ENCODE data around the gene CERK. TPM values are rescaled to one million over a fixed set of nuclear protein-coding genes. Genes with fewer than 3 reads are reported as not detected.

CERK gene
- total and polyA plus RNA-seq, 10 donors, result 13.7 to 47.1 (median 34.8) TPM

- 94 to 99% (median 96%) methylated on average over 28 to 37 of the region's 37 CpGs for WGBS, 5 donors
- Histone ChIP-seq H3K27ac (no peak overlapping the region), H3K36me3 (peaks cover 0 to 73% (median 13%) of the 10 kb centered on the region in 6 donors), H3K4me3 (no peak overlapping the region), H3K4me1 (peaks cover 3 to 42% (median 8%) of the 10 kb centered on the region in 6 donors), H3K27me3 (replicated peaks in 1 of 7) (no peaks in the 10 kb centered on the region), H3K9me3 (no peaks in the 10 kb centered on the region)
- intact Hi-C loops (cut with DNase I; ENCODE audit: low total_unique reads), result no loop called here
- TF ChIP-seq CTCF (IDR thresholded peaks at IDR 0.05 in 8 of 11, conservative IDR thresholded peaks at IDR 0.05 in 3 of 11) (no peak), POLR2AphosphoS5 (IDR thresholded peaks at IDR 0.05) (no peak), POLR2A (IDR thresholded peaks at IDR 0.05) (no peak)
- no peak for DNase-seq
These were observed 79.8 kb downstream of the CERK start for GRCh38 chr22:46657996-46658947.

GRCh38 chr22:46657655-46657953 lies 80.4 kb downstream of the CERK start:
- Histone ChIP-seq H3K9me3 (no peaks in the 10 kb centered on the region), H3K4me3 (no peak overlapping the region), H3K27me3 (replicated peaks in 1 of 7) (no peaks in the 10 kb centered on the region), H3K27ac (no peak overlapping the region), H3K36me3 (peaks cover 0 to 73% (median 8%) of the 10 kb centered on the region in 6 donors), H3K4me1 (peaks cover 4 to 48% (median 15%) of the 10 kb centered on the region in 6 donors)
- intact Hi-C loops (cut with DNase I; ENCODE audit: low total_unique reads), result no loop called here
- 86 to 94% (median 93%) methylated on average over 2 to 10 of the region's 10 CpGs for WGBS, 5 donors
- DNase-seq, result no peak
- TF ChIP-seq POLR2AphosphoS5 (IDR thresholded peaks at IDR 0.05) (no peak), POLR2A (IDR thresholded peaks at IDR 0.05) (no peak), CTCF (IDR thresholded peaks at IDR 0.05 in 8 of 11, conservative IDR thresholded peaks at IDR 0.05 in 3 of 11) (no peak)

GRCh38 chr22:46656856-46657654 lies 81.0 kb downstream of the CERK start:
- no peaks in the 10 kb centered on the region for H3K27me3 ChIP-seq (replicated peaks in 1 of 7)
- H3K4me1 ChIP-seq, result peaks cover 4 to 54% (median 20%) of the 10 kb centered on the region in 6 donors
- no peak for TF ChIP-seq POLR2A (IDR thresholded peaks at IDR 0.05)
- no peak for TF ChIP-seq POLR2AphosphoS5 (IDR thresholded peaks at IDR 0.05)
- no peak for TF ChIP-seq CTCF (IDR thresholded peaks at IDR 0.05 in 8 of 11, conservative IDR thresholded peaks at IDR 0.05 in 3 of 11)
- whole genome bisulfite sequencing, 5 donors, result 83 to 88% (median 85%) methylated on average over 15 of the region's 15 CpGs
- no peak overlapping the region for H3K4me3 ChIP-seq
- H3K27ac ChIP-seq, result no peak overlapping the region
- peaks cover 0 to 70% (median 5%) of the 10 kb centered on the region in 6 donors for H3K36me3 ChIP-seq
- no peaks in the 10 kb centered on the region for H3K9me3 ChIP-seq
- no peak for DNase-seq
- intact Hi-C loops (cut with DNase I; ENCODE audit: low total_unique reads), result no loop called here

Measured in spleen (tissue), 11 donors.